Measurements from ENCODE around the gene NDUFS4. TPM values are rescaled to one million over a fixed set of nuclear protein-coding genes. Genes with fewer than 3 reads are reported as not detected.

NDUFS4 gene
- polyA plus RNA-seq, 1 of the 3 experiments (the other 2 are of a cell fraction): 104 TPM

DNA sequence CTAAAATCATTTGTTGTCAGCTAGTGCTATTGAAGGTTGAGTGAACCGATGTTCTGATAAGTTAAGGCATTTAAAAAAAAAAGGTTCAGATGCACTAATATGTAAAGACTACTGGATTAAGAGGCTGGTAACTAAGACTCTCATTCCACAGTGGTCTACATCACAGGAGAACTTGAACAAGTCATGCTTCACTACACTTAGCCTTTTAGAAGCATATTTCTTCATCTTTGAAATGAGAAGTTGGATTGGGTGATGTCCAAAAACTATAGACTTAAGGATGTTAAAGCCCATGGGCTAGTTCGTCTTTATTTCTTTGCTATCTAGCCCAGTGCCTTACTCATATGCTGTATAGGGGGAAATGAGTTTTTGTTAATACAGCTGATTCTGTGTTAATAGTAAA lies 107.2 kb downstream of the NDUFS4 start:
- TF ChIP-seq CHD2 (IDR thresholded peaks at IDR 0.05; ENCODE audit: low read length, partially characterized antibody) (no peak), NRF1 (IDR thresholded peaks at IDR 0.05; ENCODE audit: low read depth, low read length) (no peak), NFIC (IDR thresholded peaks at IDR 0.05; ENCODE audit: borderline replicate concordance) (no peak), RFX5 (IDR thresholded peaks at IDR 0.05; ENCODE audit: low read length) (no peak), EP300 (IDR thresholded peaks at IDR 0.05; ENCODE audit: borderline replicate concordance in 1 of 2, low read depth in 1 of 2, low read length in 1 of 2) (no peak), YY1 (IDR thresholded peaks at IDR 0.05; ENCODE audit: low read depth) (no peak), RAD21 (IDR thresholded peaks at IDR 0.05; ENCODE audit: low read length) (no peak), SIN3A (IDR thresholded peaks at IDR 0.05; ENCODE audit: borderline replicate concordance, low read depth, low read length) (no peak), TEAD4 (IDR thresholded peaks at IDR 0.05; ENCODE audit: borderline replicate concordance, insufficient read depth) (no peak), ELF1 (IDR thresholded peaks at IDR 0.05) (no peak), TAF1 (IDR thresholded peaks at IDR 0.05; ENCODE audit: borderline replicate concordance, low read depth, low read length) (no peak), SMC3 (IDR thresholded peaks at IDR 0.05; ENCODE audit: low read depth, low read length) (no peak), EZH2phosphoT487 (IDR thresholded peaks at IDR 0.05; ENCODE audit: borderline replicate concordance, low read depth) (no peak), JUND (IDR thresholded peaks at IDR 0.05) (no peak), RXRA (IDR thresholded peaks at IDR 0.05; ENCODE audit: borderline replicate concordance, low read depth) (no peak), GABPA (IDR thresholded peaks at IDR 0.05; ENCODE audit: low read depth) (no peak)
- TF ChIP-seq, protein P1, sequence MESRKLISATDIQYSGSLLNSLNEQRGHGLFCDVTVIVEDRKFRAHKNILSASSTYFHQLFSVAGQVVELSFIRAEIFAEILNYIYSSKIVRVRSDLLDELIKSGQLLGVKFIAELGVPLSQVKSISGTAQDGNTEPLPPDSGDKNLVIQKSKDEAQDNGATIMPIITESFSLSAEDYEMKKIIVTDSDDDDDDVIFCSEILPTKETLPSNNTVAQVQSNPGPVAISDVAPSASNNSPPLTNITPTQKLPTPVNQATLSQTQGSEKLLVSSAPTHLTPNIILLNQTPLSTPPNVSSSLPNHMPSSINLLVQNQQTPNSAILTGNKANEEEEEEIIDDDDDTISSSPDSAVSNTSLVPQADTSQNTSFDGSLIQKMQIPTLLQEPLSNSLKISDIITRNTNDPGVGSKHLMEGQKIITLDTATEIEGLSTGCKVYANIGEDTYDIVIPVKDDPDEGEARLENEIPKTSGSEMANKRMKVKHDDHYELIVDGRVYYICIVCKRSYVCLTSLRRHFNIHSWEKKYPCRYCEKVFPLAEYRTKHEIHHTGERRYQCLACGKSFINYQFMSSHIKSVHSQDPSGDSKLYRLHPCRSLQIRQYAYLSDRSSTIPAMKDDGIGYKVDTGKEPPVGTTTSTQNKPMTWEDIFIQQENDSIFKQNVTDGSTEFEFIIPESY (IDR thresholded peaks at IDR 0.05; ENCODE audit: borderline replicate concordance, low read depth): no peak
- TF ChIP-seq, protein P2, sequence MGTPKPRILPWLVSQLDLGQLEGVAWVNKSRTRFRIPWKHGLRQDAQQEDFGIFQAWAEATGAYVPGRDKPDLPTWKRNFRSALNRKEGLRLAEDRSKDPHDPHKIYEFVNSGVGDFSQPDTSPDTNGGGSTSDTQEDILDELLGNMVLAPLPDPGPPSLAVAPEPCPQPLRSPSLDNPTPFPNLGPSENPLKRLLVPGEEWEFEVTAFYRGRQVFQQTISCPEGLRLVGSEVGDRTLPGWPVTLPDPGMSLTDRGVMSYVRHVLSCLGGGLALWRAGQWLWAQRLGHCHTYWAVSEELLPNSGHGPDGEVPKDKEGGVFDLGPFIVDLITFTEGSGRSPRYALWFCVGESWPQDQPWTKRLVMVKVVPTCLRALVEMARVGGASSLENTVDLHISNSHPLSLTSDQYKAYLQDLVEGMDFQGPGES (IDR thresholded peaks at IDR 0.05; ENCODE audit: low read depth, low read length): no peak
- TF ChIP-seq, protein P3, sequence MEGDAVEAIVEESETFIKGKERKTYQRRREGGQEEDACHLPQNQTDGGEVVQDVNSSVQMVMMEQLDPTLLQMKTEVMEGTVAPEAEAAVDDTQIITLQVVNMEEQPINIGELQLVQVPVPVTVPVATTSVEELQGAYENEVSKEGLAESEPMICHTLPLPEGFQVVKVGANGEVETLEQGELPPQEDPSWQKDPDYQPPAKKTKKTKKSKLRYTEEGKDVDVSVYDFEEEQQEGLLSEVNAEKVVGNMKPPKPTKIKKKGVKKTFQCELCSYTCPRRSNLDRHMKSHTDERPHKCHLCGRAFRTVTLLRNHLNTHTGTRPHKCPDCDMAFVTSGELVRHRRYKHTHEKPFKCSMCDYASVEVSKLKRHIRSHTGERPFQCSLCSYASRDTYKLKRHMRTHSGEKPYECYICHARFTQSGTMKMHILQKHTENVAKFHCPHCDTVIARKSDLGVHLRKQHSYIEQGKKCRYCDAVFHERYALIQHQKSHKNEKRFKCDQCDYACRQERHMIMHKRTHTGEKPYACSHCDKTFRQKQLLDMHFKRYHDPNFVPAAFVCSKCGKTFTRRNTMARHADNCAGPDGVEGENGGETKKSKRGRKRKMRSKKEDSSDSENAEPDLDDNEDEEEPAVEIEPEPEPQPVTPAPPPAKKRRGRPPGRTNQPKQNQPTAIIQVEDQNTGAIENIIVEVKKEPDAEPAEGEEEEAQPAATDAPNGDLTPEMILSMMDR (IDR thresholded peaks at IDR 0.05): no peak
- peaks cover 2 to 9% of the 10 kb centered on the region in 2 experiments for H3K36me3 ChIP-seq (replicated peaks in 1 of 2; ENCODE audit: control insufficient read depth in 1 of 2, insufficient read depth in 2 of 2, low read length in 1 of 2)
- no peak overlapping the region for H3K9ac ChIP-seq
- H3K4me2 ChIP-seq: no peak overlapping the region
- no peak overlapping the region for H2AFZ ChIP-seq (ENCODE audit: low read depth)
- no peak overlapping the region for H3K27ac ChIP-seq (ENCODE audit: low read depth in 2 of 2, low read length in 1 of 2)
- H3K9me3 ChIP-seq: no peaks in the 10 kb centered on the region
- CTCF ChIA-PET: no interaction called here
- H3K4me1 ChIP-seq (ENCODE audit: control insufficient read depth in 1 of 2, insufficient read depth in 2 of 2, low read depth in 1 of 2, low read length in 1 of 2): no peaks in the 10 kb centered on the region
- H3K27me3 ChIP-seq (ENCODE audit: insufficient read depth): no peaks in the 10 kb centered on the region
- H3K9me2 ChIP-seq: no peaks in the 10 kb centered on the region
- peaks cover 6% of the 10 kb centered on the region; the same call in 1 of the 2 replicates for H3K79me2 ChIP-seq (ENCODE audit: insufficient read depth)
- no peaks in the 10 kb centered on the region for H3F3A ChIP-seq (replicated peaks; ENCODE audit: insufficient read depth)
- no peak overlapping the region for H3K4me3 ChIP-seq (ENCODE audit: low read depth in 2 of 2, low read length in 1 of 2)
- no peak for DNase-seq
- H4K20me1 ChIP-seq (ENCODE audit: insufficient read depth): no peaks in the 10 kb centered on the region
- WGBS (ENCODE audit: low lambda C conversion rate): 96% methylated on average over 2 of the region's 2 CpGs
- POLR2A ChIA-PET: no interaction called here
